H1 (cell line): Measurements from ENCODE around the gene INPP5E. TPM values are rescaled to one million over a fixed set of nuclear protein-coding genes. Genes with fewer than 3 reads are reported as not detected.

Experiments used
- CREB1 ChIP-seq: IDR thresholded peaks from 2 replicates; pipeline ENCODE4 v1.6.1; 2012; ENCODE audit warnings: inconsistent platforms
- EZH2 ChIP-seq: fragments of 200-600 bp; sonication (generic); IDR thresholded peaks from 2 replicates; pipeline ENCODE4 v1.7.1; 2012; ENCODE audit warnings: low read depth, mild to moderate bottlenecking, moderate library complexity, low read length, inconsistent platforms; ENCODE audit not compliant: severe bottlenecking
- GABPA ChIP-seq: IDR thresholded peaks from 2 replicates; pipeline ENCODE4 v1.6.1; 2011; ENCODE audit warnings: mild to moderate bottlenecking, low read length, moderate library complexity, borderline replicate concordance; ENCODE audit not compliant: insufficient read depth
- GTF2F1 ChIP-seq: IDR thresholded peaks from 2 replicates; pipeline ENCODE4 v1.6.1; 2012; ENCODE audit warnings: low read depth, low read length, improper control_type of control experiment, borderline replicate concordance
- JUND ChIP-seq: IDR thresholded peaks from 2 replicates; pipeline ENCODE4 v1.6.1; 2011; ENCODE audit warnings: mild to moderate bottlenecking, improper control_type of control experiment, low read length
- KDM1A ChIP-seq: fragments of 200-600, 300-600 bp; sonication (generic); IDR thresholded peaks from 2 replicates; pipeline ENCODE4 v1.7.1; 2016; ENCODE audit warnings: mild to moderate bottlenecking, low read length, borderline replicate concordance
- PHF8 ChIP-seq: fragments of 200-600 bp; sonication (generic); conservative IDR thresholded peaks from 2 replicates; pipeline ENCODE4 v1.7.1; 2012; ENCODE audit warnings: low read depth, mild to moderate bottlenecking, inconsistent platforms, low read length, moderate library complexity
- RBBP5 ChIP-seq: IDR thresholded peaks from 2 replicates; pipeline ENCODE4 v1.7.1; 2012; ENCODE audit warnings: low read depth, mild to moderate bottlenecking, inconsistent platforms, low read length, moderate library complexity, borderline replicate concordance
- RXRA ChIP-seq: IDR thresholded peaks from 2 replicates; pipeline ENCODE4 v1.6.1; 2011; ENCODE audit warnings: low read depth, mild to moderate bottlenecking, low read length, moderate library complexity; ENCODE audit not compliant: insufficient read depth
- polyA plus RNA-seq, 7 experiments: library from polyadenylated mRNA; depleted of rRNA in 3 of 7; stranded (reverse) in 5 of 7; unstranded in 2 of 7; fragments of >200 nt in 5 of 7; fragments of 200-250 nt in 2 of 7; gene quantifications; 1 replicate in 5 of 7; 2 replicates in 1 of 7; 4 replicates in 1 of 7; pipeline versions ENCODE4 v1.2.1 to v1.2.3, GENCODE V29; 2011 to 2013; ENCODE audit warnings: missing spikeins in 2 of 7, mixed read lengths in 2 of 7
- total RNA-seq: library from RNA; stranded (reverse); fragmentation: NEBNext Ultra II Directional; extraction: Animal tissue kit (Norgen Biotek cat#: 25700); gene quantifications from 2 replicates; pipeline ENCODE4 v1.2.1, GENCODE V29; 2021

Gene INPP5E
- total and polyA plus RNA-seq, 2 of the 8 experiments (the other 6 are each of a cell fraction or from before 2014, with no cell fraction given): 8.7 to 11.3 TPM

GRCh38 chr9:136393531-136393930 lies 46.1 kb downstream of the INPP5E start (continued):
- TF ChIP-seq PHF8 (no peak), EZH2 (no peak), KDM1A (no peak), GABPA (no peak), RXRA (no peak), CREB1 (no peak), JUND (no peak), RBBP5 (no peak), GTF2F1 (no peak)
- TF ChIP-seq, all 59 proteins: peak for 0
